ENCODE results near the gene TMEM255A. TPM values are rescaled to one million over a fixed set of nuclear protein-coding genes. Genes with fewer than 3 reads are reported as not detected.

Gene TMEM255A
- total RNA-seq, 1 donor from 2014 or later, result not detected

GRCh38 chrX:120244735-120245498 is 66.3 kb downstream of the TMEM255A start:
- no peaks in the 10 kb centered on the region for H3K36me3 Mint-ChIP-seq (ENCODE audit: low read depth)
- intact Hi-C loops (cut with micrococcal nuclease), result loop anchor here (2.0 kb wide), 1 partner anchor 302 kb away; the partner anchor contains the start of gene NKAP

DNA sequence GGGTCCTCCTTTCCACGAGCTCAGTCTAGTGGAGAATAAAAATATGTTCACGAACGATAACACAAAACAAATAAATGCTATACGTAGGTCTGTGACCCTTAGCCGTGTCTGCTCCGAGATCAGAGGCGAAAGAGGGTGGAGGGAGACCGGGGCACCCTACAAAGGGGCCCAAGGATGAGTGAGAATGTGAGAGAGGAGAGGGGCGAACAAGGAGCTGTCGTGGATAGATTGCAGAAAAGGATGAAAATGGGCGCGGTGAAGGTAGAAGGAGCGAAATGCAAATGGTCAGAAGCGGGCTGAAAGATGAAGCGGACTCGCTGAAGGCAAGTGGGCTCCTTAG is 66.9 kb downstream of the TMEM255A start:
- H3K4me1 Mint-ChIP-seq (ENCODE audit: low read depth), result peaks cover 19% of the 10 kb centered on the region
- H3K36me3 Mint-ChIP-seq (ENCODE audit: low read depth), result no peaks in the 10 kb centered on the region
- DNase-seq (ENCODE audit: low spot score), result no peak
- peak overlapping the region; percentile 98 for H3K4me3 Mint-ChIP-seq
- peak overlapping the region; percentile 73 for H3K27ac Mint-ChIP-seq
- no peaks in the 10 kb centered on the region for H3K9me3 Mint-ChIP-seq
- no peaks in the 10 kb centered on the region for H3K27me3 Mint-ChIP-seq (ENCODE audit: insufficient read depth)
- intact Hi-C loops (cut with micrococcal nuclease), result loop anchor here (2.0 kb wide), 1 partner anchor 302 kb away; the partner anchor contains the start of gene NKAP

More at GRCh38 chrX:120244735-120245498, 66.3 kb downstream of the TMEM255A start:
- H3K4me1 Mint-ChIP-seq (ENCODE audit: low read depth), result peaks cover 20% of the 10 kb centered on the region
- peak overlapping the region; percentile 63 for H3K27ac Mint-ChIP-seq
- no peaks in the 10 kb centered on the region for H3K9me3 Mint-ChIP-seq
- peak; percentile 20 for DNase-seq (ENCODE audit: low spot score)
- no peaks in the 10 kb centered on the region for H3K27me3 Mint-ChIP-seq (ENCODE audit: insufficient read depth)
- peak overlapping the region; percentile 98 for H3K4me3 Mint-ChIP-seq

DNA sequence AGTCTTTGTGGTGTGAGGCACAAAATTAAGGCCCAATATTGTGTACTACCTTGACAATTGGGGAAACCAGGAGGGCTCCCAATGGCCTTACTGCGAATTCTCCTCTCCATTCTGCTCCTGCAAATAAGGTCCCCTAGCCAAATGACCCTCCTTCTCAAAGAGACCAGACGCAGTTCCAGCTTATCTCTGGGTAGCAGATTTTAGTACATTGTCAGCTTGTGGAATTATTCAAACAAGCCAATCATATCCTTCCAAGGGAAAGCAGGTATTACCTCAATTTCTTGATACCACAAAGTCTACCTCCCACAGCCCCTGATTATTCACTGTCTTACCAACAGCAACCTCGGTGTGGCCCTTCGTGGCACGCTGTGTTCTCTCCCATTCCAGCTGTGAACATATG is 68.4 kb downstream of the TMEM255A start:
- Mint-ChIP-seq H3K4me1 (ENCODE audit: low read depth) (peaks cover 19% of the 10 kb centered on the region), H3K9me3 (no peaks in the 10 kb centered on the region), H3K4me3 (no peak overlapping the region), H3K27ac (no peak overlapping the region), H3K27me3 (ENCODE audit: insufficient read depth) (no peaks in the 10 kb centered on the region), H3K36me3 (ENCODE audit: low read depth) (no peaks in the 10 kb centered on the region)
- DNase-seq (ENCODE audit: low spot score), result no peak
- intact Hi-C loops (cut with micrococcal nuclease), result no loop called here

DNA sequence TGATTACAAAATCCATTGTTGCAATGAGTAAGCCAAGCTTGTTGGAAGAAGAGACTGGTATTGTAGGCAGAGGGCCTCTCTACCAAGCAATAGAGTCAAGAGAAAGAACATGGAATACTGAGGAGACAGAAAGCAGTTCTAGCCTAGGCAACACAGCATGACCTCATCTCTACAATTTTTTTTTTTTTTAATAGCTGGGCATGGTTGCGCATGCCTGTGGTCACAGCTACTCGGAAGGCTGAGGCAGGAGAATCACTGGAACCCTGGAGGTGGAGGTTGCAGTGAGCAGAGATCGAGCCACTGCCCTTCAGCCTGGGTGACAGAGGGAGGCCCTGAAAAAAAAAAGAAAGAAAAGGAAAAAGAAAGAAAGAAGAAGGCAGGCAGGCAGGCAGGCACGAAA is 72.3 kb downstream of the TMEM255A start:
- no peak overlapping the region for H3K4me3 Mint-ChIP-seq
- H3K36me3 Mint-ChIP-seq (ENCODE audit: low read depth), result no peaks in the 10 kb centered on the region
- no peaks in the 10 kb centered on the region for H3K9me3 Mint-ChIP-seq
- intact Hi-C loops (cut with micrococcal nuclease), result no loop called here
- no peaks in the 10 kb centered on the region for H3K27me3 Mint-ChIP-seq (ENCODE audit: insufficient read depth)
- H3K27ac Mint-ChIP-seq, result no peak overlapping the region
- H3K4me1 Mint-ChIP-seq (ENCODE audit: low read depth), result peaks cover 7% of the 10 kb centered on the region
- DNase-seq (ENCODE audit: low spot score), result no peak

DNA sequence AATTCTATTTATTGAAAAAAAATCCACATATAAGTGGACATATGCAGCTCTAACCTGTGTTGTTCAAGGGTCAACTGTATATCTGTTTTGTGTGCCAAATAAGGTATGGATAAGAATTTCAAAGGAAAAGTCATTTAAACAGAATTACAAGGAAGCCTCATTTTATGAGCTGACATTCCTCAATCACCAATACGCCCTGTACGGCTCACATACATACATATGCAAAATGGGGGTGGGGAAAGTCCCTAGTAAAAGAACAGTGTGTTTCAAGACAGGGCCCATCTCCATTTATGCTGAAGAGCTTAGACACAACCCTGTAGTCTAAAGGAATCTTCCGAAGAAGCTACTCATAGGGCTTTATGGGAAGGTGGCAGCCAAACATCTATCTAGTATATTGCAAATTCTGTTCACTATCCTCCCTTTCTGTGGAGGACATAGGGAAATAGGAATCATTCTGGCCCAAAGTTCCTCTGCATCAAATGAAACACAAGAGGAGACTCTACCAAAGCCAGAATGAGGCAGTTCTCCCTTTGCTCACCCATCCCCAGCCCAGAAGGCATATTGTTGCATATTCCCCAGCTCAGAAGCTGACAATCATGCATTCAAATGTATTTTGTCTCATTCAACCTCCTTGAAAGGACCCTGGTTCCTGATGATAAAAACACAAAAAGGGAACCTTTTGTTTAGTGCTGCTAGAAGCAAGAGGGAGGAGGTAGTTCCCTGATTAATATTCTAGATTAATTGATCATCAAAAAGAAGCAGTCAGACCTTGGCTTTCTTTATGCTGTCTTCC is 74.4 kb downstream of the TMEM255A start:
- Mint-ChIP-seq H3K27ac (no peak overlapping the region), H3K4me1 (ENCODE audit: low read depth) (no peaks in the 10 kb centered on the region), H3K27me3 (ENCODE audit: insufficient read depth) (no peaks in the 10 kb centered on the region), H3K9me3 (no peaks in the 10 kb centered on the region), H3K36me3 (ENCODE audit: low read depth) (no peaks in the 10 kb centered on the region), H3K4me3 (no peak overlapping the region)
- no peak for DNase-seq (ENCODE audit: low spot score)
- intact Hi-C loops (cut with micrococcal nuclease), result no loop called here

DNA sequence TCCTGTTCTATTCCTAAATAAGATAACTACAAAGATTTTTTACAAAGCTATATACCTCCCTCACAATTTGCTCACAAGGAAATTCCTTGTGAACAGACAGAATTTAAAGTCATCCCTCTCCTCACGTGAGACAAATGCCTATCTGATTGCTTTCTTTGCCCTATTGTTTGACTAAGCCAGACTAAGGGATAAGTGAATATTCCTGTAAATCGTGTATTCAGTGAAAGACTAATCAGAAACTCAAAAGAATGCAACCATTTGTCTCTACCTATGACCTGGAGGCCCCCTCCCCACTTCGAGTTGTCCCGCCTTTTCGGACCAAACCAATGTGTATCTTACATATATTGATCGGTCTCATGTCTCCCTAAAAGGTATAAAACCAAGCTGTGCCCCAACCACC is 76.0 kb downstream of the TMEM255A start:
- no peak overlapping the region for H3K4me3 Mint-ChIP-seq
- no peaks in the 10 kb centered on the region for H3K36me3 Mint-ChIP-seq (ENCODE audit: low read depth)
- H3K9me3 Mint-ChIP-seq, result no peaks in the 10 kb centered on the region
- H3K4me1 Mint-ChIP-seq (ENCODE audit: low read depth), result no peaks in the 10 kb centered on the region
- no peaks in the 10 kb centered on the region for H3K27me3 Mint-ChIP-seq (ENCODE audit: insufficient read depth)
- no peak overlapping the region for H3K27ac Mint-ChIP-seq
- intact Hi-C loops (cut with micrococcal nuclease), result no loop called here
- DNase-seq (ENCODE audit: low spot score), result no peak

DNA sequence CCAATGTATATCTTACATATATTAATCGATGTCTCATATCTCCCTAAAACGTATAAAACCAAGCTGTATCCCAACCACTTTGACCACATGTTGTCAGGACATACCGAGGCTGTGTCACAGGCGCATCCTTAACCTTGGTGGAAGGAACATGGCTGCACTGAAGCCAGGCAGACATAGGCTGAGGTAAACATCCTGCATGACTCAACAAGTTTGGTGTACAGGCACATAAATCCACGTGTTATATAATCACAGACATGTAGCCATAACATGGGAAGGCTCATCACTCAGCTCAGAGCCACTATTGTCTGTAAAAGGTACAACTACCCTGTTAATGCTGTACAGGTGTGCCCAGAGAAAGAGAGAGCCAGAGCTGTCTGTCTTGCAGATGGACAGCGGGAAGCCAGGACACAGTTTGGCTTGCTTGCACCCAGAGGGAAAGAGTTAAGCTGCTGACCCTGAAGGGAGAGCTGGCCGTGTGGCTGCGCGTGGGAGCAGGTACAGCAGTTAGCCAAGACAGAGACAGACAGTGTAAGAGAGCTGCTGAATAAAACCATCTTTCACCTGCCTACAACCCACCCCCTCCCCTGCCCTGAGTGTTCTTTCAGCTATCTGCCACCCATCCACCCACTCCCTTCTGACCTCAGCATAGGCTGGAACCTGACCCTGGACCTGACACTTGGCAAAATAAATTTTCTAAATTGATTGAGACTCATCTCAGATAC is 82.9 kb downstream of the TMEM255A start:
- Mint-ChIP-seq H3K4me3 (no peak overlapping the region), H3K36me3 (ENCODE audit: low read depth) (no peaks in the 10 kb centered on the region), H3K27ac (no peak overlapping the region), H3K27me3 (ENCODE audit: insufficient read depth) (no peaks in the 10 kb centered on the region), H3K9me3 (no peaks in the 10 kb centered on the region), H3K4me1 (ENCODE audit: low read depth) (peaks cover 6% of the 10 kb centered on the region)
- DNase-seq (ENCODE audit: low spot score), result no peak
- intact Hi-C loops (cut with micrococcal nuclease), result loop anchor here (10.0 kb wide), 1 partner anchor 84 kb away; no protein-coding TSS in a partner anchor

DNA sequence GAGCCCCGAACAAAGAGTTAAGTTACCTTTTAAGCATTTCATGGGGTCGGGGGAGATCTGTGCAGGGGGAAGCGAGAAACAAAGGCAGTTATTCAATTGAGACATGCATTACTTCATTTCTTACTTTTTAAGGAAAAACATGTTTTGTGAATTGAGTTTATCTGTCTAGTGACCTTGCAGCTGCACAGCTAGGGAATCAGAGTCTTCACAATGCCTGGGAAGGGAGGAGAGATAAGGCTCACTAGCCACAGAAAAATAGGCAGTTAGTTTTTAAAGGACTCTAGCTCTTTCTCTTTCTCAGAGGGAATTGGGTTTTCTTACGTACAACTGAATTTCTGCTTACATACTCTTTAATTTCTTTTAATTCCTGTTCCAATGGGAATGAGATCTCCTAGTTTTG is 86.9 kb downstream of the TMEM255A start:
- no peaks in the 10 kb centered on the region for H3K36me3 Mint-ChIP-seq (ENCODE audit: low read depth)
- DNase-seq (ENCODE audit: low spot score), result no peak
- H3K9me3 Mint-ChIP-seq, result no peaks in the 10 kb centered on the region
- no peak overlapping the region for H3K27ac Mint-ChIP-seq
- H3K4me3 Mint-ChIP-seq, result no peak overlapping the region
- peaks cover 6% of the 10 kb centered on the region for H3K4me1 Mint-ChIP-seq (ENCODE audit: low read depth)
- H3K27me3 Mint-ChIP-seq (ENCODE audit: insufficient read depth), result no peaks in the 10 kb centered on the region
- intact Hi-C loops (cut with micrococcal nuclease), result loop anchor here (10.0 kb wide), 1 partner anchor 80 kb away; no protein-coding TSS in a partner anchor

GRCh38 chrX:120223374-120223773 is 87.9 kb downstream of the TMEM255A start:
- intact Hi-C loops (cut with micrococcal nuclease), result loop anchor here (10.0 kb wide), 1 partner anchor 79 kb away; no protein-coding TSS in a partner anchor
- H3K4me1 Mint-ChIP-seq (ENCODE audit: low read depth), result peaks cover 5% of the 10 kb centered on the region
- H3K9me3 Mint-ChIP-seq, result no peaks in the 10 kb centered on the region
- no peak overlapping the region for H3K27ac Mint-ChIP-seq
- DNase-seq (ENCODE audit: low spot score), result no peak
- no peak overlapping the region for H3K4me3 Mint-ChIP-seq
- H3K27me3 Mint-ChIP-seq (ENCODE audit: insufficient read depth), result no peaks in the 10 kb centered on the region
- no peaks in the 10 kb centered on the region for H3K36me3 Mint-ChIP-seq (ENCODE audit: low read depth)

GRCh38 chrX:120213438-120214265 is 97.6 kb downstream of the TMEM255A start:
- intact Hi-C loops (cut with micrococcal nuclease), result no loop called here
- H3K4me3 Mint-ChIP-seq, result no peak overlapping the region
- peak; percentile 20 for DNase-seq (ENCODE audit: low spot score)
- no peak overlapping the region for H3K27ac Mint-ChIP-seq
- no peaks in the 10 kb centered on the region for H3K9me3 Mint-ChIP-seq
- no peaks in the 10 kb centered on the region for H3K4me1 Mint-ChIP-seq (ENCODE audit: low read depth)
- no peaks in the 10 kb centered on the region for H3K36me3 Mint-ChIP-seq (ENCODE audit: low read depth)
- peaks cover 3% of the 10 kb centered on the region for H3K27me3 Mint-ChIP-seq (ENCODE audit: insufficient read depth)
